Measurements from ENCODE around the gene PIP5K1C. TPM values are rescaled to one million over a fixed set of nuclear protein-coding genes. Genes with fewer than 3 reads are reported as not detected.

PIP5K1C gene
- total RNA-seq, 1 experiment from 2014 or later = 24.5 TPM

GRCh38 chr19:3669947-3670795 lies 30.1 kb downstream of the PIP5K1C start:
- Mint-ChIP-seq H3K27me3 (ENCODE audit: insufficient read depth, unreplicated experiment) (no peaks in the 10 kb centered on the region), H3K9me3 (ENCODE audit: unreplicated experiment) (no peaks in the 10 kb centered on the region), H3K36me3 (ENCODE audit: insufficient read depth, unreplicated experiment) (peaks cover 19% of the 10 kb centered on the region), H3K4me1 (ENCODE audit: low read depth, unreplicated experiment) (no peaks in the 10 kb centered on the region), H3K27ac (ENCODE audit: unreplicated experiment) (no peak overlapping the region), H3K4me3 (ENCODE audit: unreplicated experiment) (no peak overlapping the region)
- Histone ChIP-seq H3K36me3 (ENCODE audit: control insufficient read depth, insufficient read depth, low read length) (no peaks in the 10 kb centered on the region), H3K4me1 (peaks cover 11% of the 10 kb centered on the region), H3K27me3 (replicated peaks; ENCODE audit: control insufficient read depth, insufficient read depth, low read length) (no peaks in the 10 kb centered on the region), H3K9me3 (no peaks in the 10 kb centered on the region), H3K4me3 (ENCODE audit: low read depth, low read length) (no peak overlapping the region)
- no peak for TF ChIP-seq CTCF (IDR thresholded peaks at IDR 0.05; ENCODE audit: insufficient read depth in 1 of 2, low read depth in 1 of 2, low read length in 1 of 2, severe bottlenecking in 1 of 2, unreplicated experiment in 1 of 2)
- ChIA-PET CTCF (no interaction called here), POLR2A (no interaction called here)
- DNase-seq = no peak
- intact Hi-C loops (cut with micrococcal nuclease; ENCODE audit: unreplicated experiment) = loop anchor here (5.0 kb wide), 2 partner anchors 37 to 52 kb away; partner anchors contain the start of gene TJP3
- BruUV-seq (replicated peaks) = no TSS peak

DNA sequence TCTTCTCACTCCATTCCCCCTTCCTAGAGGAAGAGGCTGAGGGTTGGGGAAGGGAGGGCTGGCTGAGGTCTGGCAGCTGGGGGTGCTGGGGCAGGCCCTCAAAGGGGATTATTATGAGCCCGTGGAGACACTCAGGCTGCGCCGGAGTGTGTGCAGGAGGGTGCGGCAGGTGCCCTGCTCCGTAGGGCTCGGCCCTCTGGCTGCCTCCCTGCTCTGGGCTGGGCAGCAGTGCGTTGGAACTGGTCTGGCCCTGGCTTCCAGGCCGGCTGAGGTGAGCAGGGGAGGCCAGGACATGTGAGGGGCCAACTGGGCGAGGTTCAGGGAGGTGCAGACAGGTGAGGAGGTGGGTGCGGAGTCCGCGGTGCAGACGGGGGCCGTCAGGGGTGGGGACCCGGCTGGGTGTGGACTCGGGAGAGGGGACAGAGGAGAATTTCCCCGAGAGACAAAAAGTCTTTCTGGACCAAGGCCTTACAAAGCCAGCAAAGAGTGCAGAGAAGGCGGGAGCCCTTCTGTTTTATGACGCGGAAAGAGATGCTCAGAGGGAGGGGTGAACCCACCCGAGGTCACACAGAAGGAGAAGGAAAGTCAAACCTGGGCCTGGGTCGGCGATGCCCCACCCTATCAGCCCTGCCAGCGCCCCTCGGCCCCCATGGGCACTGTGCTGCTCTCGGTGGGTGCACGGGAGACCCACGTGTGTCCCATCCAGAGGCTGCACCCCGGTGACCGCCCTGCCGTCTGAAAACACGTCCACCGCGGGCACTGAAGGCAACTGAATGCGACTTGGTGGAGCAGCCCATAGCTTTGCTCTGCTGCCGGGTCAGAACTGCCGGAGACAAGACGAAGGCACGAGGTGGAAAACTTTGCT lies 31.0 kb downstream of the PIP5K1C start:
- POLR2A ChIA-PET = no interaction called here
- no peak overlapping the region for H3K27ac Mint-ChIP-seq (ENCODE audit: unreplicated experiment)
- intact Hi-C loops (cut with micrococcal nuclease; ENCODE audit: unreplicated experiment) = loop anchor here (5.0 kb wide), 2 partner anchors 38 to 53 kb away; partner anchors contain the start of gene TJP3
- Histone ChIP-seq H3K9me3 (no peaks in the 10 kb centered on the region), H3K4me3 (ENCODE audit: low read depth, low read length) (no peak overlapping the region), H3K27me3 (replicated peaks; ENCODE audit: control insufficient read depth, insufficient read depth, low read length) (no peaks in the 10 kb centered on the region), H3K4me1 (peaks cover 11% of the 10 kb centered on the region), H3K36me3 (ENCODE audit: control insufficient read depth, insufficient read depth, low read length) (no peaks in the 10 kb centered on the region)
- TF ChIP-seq CTCF (IDR thresholded peaks at IDR 0.05; ENCODE audit: insufficient read depth in 1 of 2, low read depth in 1 of 2, low read length in 1 of 2, severe bottlenecking in 1 of 2, unreplicated experiment in 1 of 2) = no peak
- no TSS peak for BruUV-seq (replicated peaks)
- no peaks in the 10 kb centered on the region for H3K27me3 Mint-ChIP-seq (ENCODE audit: insufficient read depth, unreplicated experiment)
- no peaks in the 10 kb centered on the region for H3K4me1 Mint-ChIP-seq (ENCODE audit: low read depth, unreplicated experiment)
- CTCF ChIA-PET = interaction anchor here (1.3 kb wide), 1 partner anchor 93 kb away, joined by 4 read pairs; the partner anchor contains the start of gene MRPL54
- no peak for DNase-seq
- no peak overlapping the region for H3K4me3 Mint-ChIP-seq (ENCODE audit: unreplicated experiment)
- no peaks in the 10 kb centered on the region for H3K9me3 Mint-ChIP-seq (ENCODE audit: unreplicated experiment)
- H3K36me3 Mint-ChIP-seq (ENCODE audit: insufficient read depth, unreplicated experiment) = peaks cover 16% of the 10 kb centered on the region
